Bronchial smooth muscle cell (primary cell): ENCODE results near the gene STBD1. TPM values are rescaled to one million over a fixed set of nuclear protein-coding genes. Genes with fewer than 3 reads are reported as not detected.

Source experiments
- total RNA-seq: library from RNA; depleted of rRNA; stranded (reverse); fragments of >200 nt; gene quantifications from 2 replicates; pipeline ENCODE4 v1.2.1, GENCODE V29; 2014

The STBD1 gene
- total RNA-seq, result 3.9 and 7.1 TPM in 2 replicates

DNA sequence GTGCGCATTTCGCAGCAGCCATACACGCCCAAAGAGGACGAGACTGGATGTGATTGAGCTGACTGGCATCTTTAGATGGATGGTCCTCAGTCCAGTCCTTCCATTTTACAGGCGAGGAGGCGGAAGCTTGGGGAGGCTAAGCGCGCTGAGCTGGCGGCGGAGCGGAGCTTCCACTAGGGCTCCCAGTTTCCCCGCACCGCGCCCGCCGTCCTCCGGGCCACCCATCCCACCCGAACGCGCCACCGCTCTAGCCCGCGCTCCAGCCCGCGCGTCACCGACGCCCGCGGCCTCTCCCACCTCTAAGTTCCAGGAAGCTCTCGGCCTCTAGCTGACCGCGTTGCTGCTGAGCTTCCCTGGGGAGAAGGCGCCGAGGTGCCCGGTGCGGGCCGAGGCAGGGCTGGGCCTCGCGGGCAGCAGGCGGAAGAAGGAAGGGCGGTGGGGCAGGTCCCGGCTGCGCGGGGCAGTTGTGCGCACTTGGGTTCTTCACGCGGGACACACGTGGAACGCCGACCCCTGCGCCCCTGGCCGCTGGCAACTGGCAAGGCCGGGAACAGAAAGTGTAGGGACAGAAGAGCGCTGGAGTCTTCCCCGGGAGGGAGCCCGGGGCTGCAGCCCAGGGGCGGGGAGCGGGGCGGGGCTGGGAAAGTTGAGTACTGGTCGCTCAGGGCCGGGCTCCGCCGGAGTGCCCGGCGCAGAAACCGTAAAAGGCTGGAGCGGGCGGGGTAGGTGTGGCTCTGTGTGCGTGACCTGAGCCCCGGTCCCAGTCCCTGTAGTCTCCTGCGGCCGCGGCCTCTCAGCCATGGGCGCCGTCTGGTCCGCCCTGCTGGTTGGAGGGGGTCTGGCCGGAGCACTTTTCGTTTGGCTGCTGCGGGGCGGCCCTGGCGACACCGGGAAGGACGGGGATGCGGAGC lies at the start of gene STBD1:
TSS of gene STBD1 (plus strand) at position 763 of the 911 bp plus-strand sequence. CDS start at position 800, 37 bp downstream.

Other genes with a start within 250 kb of the STBD1 start
- 0.09 and 0.16 TPM in 2 replicates for gene ART3, start 232.0 kb upstream of the STBD1 start, total RNA-seq
- gene NUP54, start 158.3 kb upstream of the STBD1 start, total RNA-seq, result 39.1 and 73.7 TPM in 2 replicates
- gene SCARB2, start 92.9 kb upstream of the STBD1 start, total RNA-seq, result 235 and 442 TPM in 2 replicates
- 0.32 and 1.4 TPM in 2 replicates for gene FAM47E, start 55.0 kb upstream of the STBD1 start, total RNA-seq
- gene CCDC158, start 114.4 kb downstream of the STBD1 start, total RNA-seq, result 0.09 and 0.16 TPM in 2 replicates
- gene SHROOM3, start 128.5 kb downstream of the STBD1 start, total RNA-seq, result 2.7 and 3.5 TPM in 2 replicates